ENCODE data around the gene ADAMTS3.

The ADAMTS3 gene

DNA sequence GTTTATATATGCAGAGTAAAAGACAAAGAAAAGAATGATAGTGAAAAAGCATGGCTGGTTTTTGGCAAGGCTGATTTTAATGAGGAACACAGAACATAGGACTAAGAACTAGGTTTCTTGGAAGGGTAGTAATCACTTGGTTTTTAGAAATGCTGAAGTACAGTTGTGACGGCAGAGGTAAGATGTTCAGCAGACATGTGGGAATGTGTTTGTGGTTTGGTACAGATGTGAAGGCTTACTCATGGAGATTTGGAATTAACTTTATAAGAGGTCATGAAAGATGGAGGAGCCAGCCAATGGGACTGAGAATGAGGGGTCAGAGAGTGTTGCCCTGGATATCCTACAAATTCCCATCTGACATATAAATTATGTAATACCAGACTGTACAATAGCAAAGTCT lies 293.6 kb downstream of the ADAMTS3 start:
- DNase-seq, result no peak

- no peak for DNase-seq
These were observed 294.8 kb downstream of the ADAMTS3 start for GRCh38 chr4:72274251-72274650.

GRCh38 chr4:72255269-72255668 lies 313.8 kb downstream of the ADAMTS3 start:
- no peak for DNase-seq

- no peak for DNase-seq
These were observed 325.4 kb downstream of the ADAMTS3 start for GRCh38 chr4:72243641-72244040.

GRCh38 chr4:72239487-72240116 lies 329.4 kb downstream of the ADAMTS3 start:
- DNase-seq, result no peak

Measured in activated CD4-positive, alpha-beta T cell treated with anti-CD3 and anti-CD28 coated beads, Interleukin-2, amount 50 U/mL, for 4 hours (primary cell).